H9 (cell line): Measurements from ENCODE around the gene FAM170B. TPM values are rescaled to one million over a fixed set of nuclear protein-coding genes. Genes with fewer than 3 reads are reported as not detected.

Experiments used
- DNase-seq: peaks from one replicate; pipeline ENCODE4 v3.0.0-alpha.2; 2017
- H2AFZ ChIP-seq: one replicate; pipeline ENCODE4 v1.6.1; 2013; ENCODE audit warnings: mild to moderate bottlenecking, low read length, control low read depth, moderate library complexity
- H2AK5ac ChIP-seq: 2 replicates; pipeline ENCODE4 v1.6.1; 2013; ENCODE audit warnings: low read length, control low read depth, mixed read lengths; ENCODE audit not compliant: insufficient read length
- H2BK120ac ChIP-seq: one replicate; pipeline ENCODE4 v1.6.1; 2013; ENCODE audit warnings: low read depth, mild to moderate bottlenecking, low read length, control low read depth, inconsistent platforms; ENCODE audit not compliant: poor library complexity, severe bottlenecking
- H2BK12ac ChIP-seq: 2 replicates; pipeline ENCODE4 v1.6.1; 2013; ENCODE audit warnings: low read length, control low read depth, mixed read lengths, low read depth; ENCODE audit not compliant: insufficient read length
- H2BK15ac ChIP-seq: 2 replicates; pipeline ENCODE4 v1.6.1; 2013; ENCODE audit warnings: low read depth, low read length, control low read depth
- H2BK20ac ChIP-seq: one replicate; pipeline ENCODE4 v1.6.1; 2013; ENCODE audit warnings: low read depth, mild to moderate bottlenecking, low read length, control low read depth, inconsistent platforms; ENCODE audit not compliant: poor library complexity, severe bottlenecking
- H2BK5ac ChIP-seq: 2 replicates; pipeline ENCODE4 v1.6.1; 2013; ENCODE audit warnings: low read length, control low read depth, mixed read lengths; ENCODE audit not compliant: insufficient read length
- H3K14ac ChIP-seq: 2 replicates; pipeline ENCODE4 v1.6.1; 2013; ENCODE audit warnings: low read length, control low read depth; ENCODE audit not compliant: insufficient read depth
- H3K18ac ChIP-seq: 2 replicates; pipeline ENCODE4 v1.6.1; 2013; ENCODE audit warnings: low read depth, mild to moderate bottlenecking, mixed read lengths, low read length, control low read depth; ENCODE audit not compliant: insufficient read length
- H3K23ac ChIP-seq: 2 replicates; pipeline ENCODE4 v1.6.1; 2013; ENCODE audit warnings: low read length, control low read depth, mixed read lengths, low read depth; ENCODE audit not compliant: insufficient read length
- H3K23me2 ChIP-seq: 2 replicates; pipeline ENCODE4 v1.6.1; 2013; ENCODE audit warnings: low read depth, mild to moderate bottlenecking, mixed read lengths, low read length, control low read depth; ENCODE audit not compliant: insufficient read length, poor library complexity, severe bottlenecking
- H3K27ac ChIP-seq: 2 replicates; pipeline ENCODE4 v1.5.1; 2013; ENCODE audit warnings: low read length, control low read depth, mixed read lengths, low read depth; ENCODE audit not compliant: insufficient read length
- H3K27me3 ChIP-seq: 2 replicates; pipeline ENCODE4 v1.6.1; 2013; ENCODE audit warnings: low read length, control low read depth, inconsistent platforms; ENCODE audit not compliant: insufficient read depth
- H3K4ac ChIP-seq: 2 replicates; pipeline ENCODE4 v1.6.1; 2013; ENCODE audit warnings: low read depth, mild to moderate bottlenecking, control low read depth, inconsistent platforms, low read length, moderate library complexity
- H3K4me1 ChIP-seq: 2 replicates; pipeline ENCODE4 v1.6.1; 2013; ENCODE audit warnings: low read length, control low read depth, inconsistent platforms; ENCODE audit not compliant: insufficient read depth
- H3K4me2 ChIP-seq: 2 replicates; pipeline ENCODE4 v1.6.1; 2013; ENCODE audit warnings: low read length, control low read depth, mixed read lengths; ENCODE audit not compliant: insufficient read length, insufficient read depth
- H3K56ac ChIP-seq: 2 replicates; pipeline ENCODE4 v1.6.1; 2013; ENCODE audit warnings: low read depth, mild to moderate bottlenecking, mixed read lengths, low read length, control low read depth; ENCODE audit not compliant: insufficient read length
- H3K79me1 ChIP-seq: 2 replicates; pipeline ENCODE4 v1.6.1; 2013; ENCODE audit warnings: low read depth, mild to moderate bottlenecking, moderate library complexity, low read length, control low read depth, inconsistent platforms; ENCODE audit not compliant: insufficient read depth, poor library complexity, severe bottlenecking
- H3K79me2 ChIP-seq: 2 replicates; pipeline ENCODE4 v1.6.1; 2013; ENCODE audit warnings: low read length, control low read depth, inconsistent platforms; ENCODE audit not compliant: insufficient read depth
- H3K9ac ChIP-seq: 2 replicates; pipeline ENCODE4 v1.6.1; 2013; ENCODE audit warnings: low read length, control low read depth, mixed read lengths; ENCODE audit not compliant: insufficient read length; ENCODE audit errors: extremely low read depth
- H3K9me3 ChIP-seq: one replicate; pipeline ENCODE4 v1.6.1; 2013; ENCODE audit warnings: low read depth, low read length, inconsistent platforms; ENCODE audit not compliant: control insufficient read depth
- H3T11ph ChIP-seq: one replicate; pipeline ENCODE4 v1.6.1; 2013; ENCODE audit warnings: mild to moderate bottlenecking, low read length, control low read depth, inconsistent platforms
- H4K20me1 ChIP-seq: one replicate; pipeline ENCODE4 v1.6.1; 2013; ENCODE audit not compliant: control insufficient read depth, insufficient read length, insufficient read depth
- H4K5ac ChIP-seq: 2 replicates; pipeline ENCODE4 v1.6.1; 2013; ENCODE audit warnings: low read depth, mild to moderate bottlenecking, mixed read lengths, low read length, control low read depth; ENCODE audit not compliant: insufficient read length
- H4K8ac ChIP-seq: replicated peaks from 2 replicates; pipeline ENCODE4 v1.6.1; 2013; ENCODE audit warnings: low read length, control low read depth, mixed read lengths, low read depth; ENCODE audit not compliant: insufficient read length
- H4K91ac ChIP-seq: 2 replicates; pipeline ENCODE4 v1.6.1; 2013; ENCODE audit warnings: low read depth, mild to moderate bottlenecking, moderate library complexity, mixed read lengths, low read length, control low read depth; ENCODE audit not compliant: insufficient read length
- H3K27ac Mint-ChIP-seq, 3 experiments: 2 replicates in 2 of 3; 3 replicates in 1 of 3; pipeline ENCODE4 v1.8.0; 2020 to 2021; ENCODE audit warnings: mixed read lengths in 3 of 3, mild to moderate bottlenecking in 1 of 3, moderate library complexity in 1 of 3
- H3K27me3 Mint-ChIP-seq: 2 replicates; pipeline ENCODE4 v1.8.0; 2021; ENCODE audit warnings: low read depth, mild to moderate bottlenecking, moderate library complexity, mixed read lengths
- H3K36me3 Mint-ChIP-seq, 3 experiments: 2 replicates in 2 of 3; 3 replicates in 1 of 3; pipeline ENCODE4 v1.8.0; 2020 to 2021; ENCODE audit warnings: low read depth in 3 of 3, mixed read lengths in 3 of 3; ENCODE audit not compliant: insufficient read depth in 1 of 3
- H3K4me1 Mint-ChIP-seq, 2 experiments: 2 replicates each; pipeline ENCODE4 v1.8.0; 2020; ENCODE audit warnings: mixed read lengths in 2 of 2
- H3K4me3 Mint-ChIP-seq, 2 experiments: 2 replicates in 1 of 2; 3 replicates in 1 of 2; pipeline ENCODE4 v1.8.0; 2020 to 2021; ENCODE audit warnings: mild to moderate bottlenecking in 2 of 2, mixed read lengths in 2 of 2, moderate library complexity in 1 of 2
- H3K9me3 Mint-ChIP-seq, 2 experiments: 2 replicates in 1 of 2; 3 replicates in 1 of 2; pipeline ENCODE4 v1.8.0; 2020; ENCODE audit warnings: mild to moderate bottlenecking in 2 of 2, mixed read lengths in 2 of 2, moderate library complexity in 1 of 2
- CTCF ChIP-seq: fragments of 200-600 bp; sonication (generic); conservative IDR thresholded peaks from 3 replicates; pipeline ENCODE4 v1.8.0; 2021; ENCODE audit warnings: antibody characterized with exemption, mild to moderate bottlenecking
- WGBS: extraction: QIAGEN DNeasy Blood & Tissue Kit; methylation state at CpG from one replicate; pipeline ENCODE4 v1.1.7; 2013; ENCODE audit warnings: missing lambda C conversion rate, low lambda C conversion rate, mixed read lengths; ENCODE audit not compliant: insufficient read length; ENCODE audit errors: extremely low coverage; 5-methylcytosine and 5-hydroxymethylcytosine counted together
- total RNA-seq: library from RNA; stranded (reverse); gene quantifications from 2 replicates; pipeline ENCODE4 v1.2.1, GENCODE V29; 2021

The FAM170B gene
- total RNA-seq, 1 experiment from 2014 or later = not detected

GRCh38 chr10:49170632-49171325 is 37.0 kb upstream of the FAM170B start:
- H2BK20ac ChIP-seq = no peak overlapping the region
- no peak overlapping the region for H2AK5ac ChIP-seq
- no peak overlapping the region for H3K27ac ChIP-seq
- no peak overlapping the region for H3K56ac ChIP-seq
- Mint-ChIP-seq H3K4me1 (peaks cover 13 to 15% of the 10 kb centered on the region in 2 experiments), H3K4me3 (no peak overlapping the region), H3K36me3 (no peaks in the 10 kb centered on the region), H3K27me3 (no peaks in the 10 kb centered on the region), H3K9me3 (no peaks in the 10 kb centered on the region), H3K27ac (no peak overlapping the region; a peak in 1 of 7 replicates)
- H3K9ac ChIP-seq = no peak overlapping the region
- no peak overlapping the region for H3K4me2 ChIP-seq
- no peak overlapping the region for H2BK5ac ChIP-seq
- no peaks in the 10 kb centered on the region for H4K20me1 ChIP-seq
- H3K18ac ChIP-seq = no peak overlapping the region
- H3K27me3 ChIP-seq = no peaks in the 10 kb centered on the region
- no peaks in the 10 kb centered on the region for H3K4me1 ChIP-seq
- H2BK12ac ChIP-seq = no peak overlapping the region
- H3T11ph ChIP-seq = no peak overlapping the region
- no peaks in the 10 kb centered on the region for H3K23me2 ChIP-seq
- no peaks in the 10 kb centered on the region for H3K79me1 ChIP-seq
- H3K9me3 ChIP-seq = no peaks in the 10 kb centered on the region
- DNase-seq = no peak
- no CpG with 5 or more reads among the region's 6 CpGs for WGBS
- no peak overlapping the region for H2BK15ac ChIP-seq
- no peak overlapping the region for H4K5ac ChIP-seq
- no peak overlapping the region for H3K23ac ChIP-seq
- H2AFZ ChIP-seq = no peak overlapping the region
- no peak overlapping the region for H4K91ac ChIP-seq
- no peak overlapping the region for H2BK120ac ChIP-seq
- no peak overlapping the region for H4K8ac ChIP-seq
- TF ChIP-seq CTCF = no peak
- no peak overlapping the region for H3K4ac ChIP-seq
- no peak overlapping the region; the same call in 1 of the 2 replicates for H3K14ac ChIP-seq
- no peaks in the 10 kb centered on the region for H3K79me2 ChIP-seq
